Fibroblast of peridontal ligament (primary cell): Measurements from ENCODE around the gene ADSS1.

ENCODE experiments used
- DNase-seq: peaks from one replicate; pipeline ENCODE4 v3.0.0-alpha.2; 2010; ENCODE audit errors: extremely low read depth

Gene ADSS1

DNA sequence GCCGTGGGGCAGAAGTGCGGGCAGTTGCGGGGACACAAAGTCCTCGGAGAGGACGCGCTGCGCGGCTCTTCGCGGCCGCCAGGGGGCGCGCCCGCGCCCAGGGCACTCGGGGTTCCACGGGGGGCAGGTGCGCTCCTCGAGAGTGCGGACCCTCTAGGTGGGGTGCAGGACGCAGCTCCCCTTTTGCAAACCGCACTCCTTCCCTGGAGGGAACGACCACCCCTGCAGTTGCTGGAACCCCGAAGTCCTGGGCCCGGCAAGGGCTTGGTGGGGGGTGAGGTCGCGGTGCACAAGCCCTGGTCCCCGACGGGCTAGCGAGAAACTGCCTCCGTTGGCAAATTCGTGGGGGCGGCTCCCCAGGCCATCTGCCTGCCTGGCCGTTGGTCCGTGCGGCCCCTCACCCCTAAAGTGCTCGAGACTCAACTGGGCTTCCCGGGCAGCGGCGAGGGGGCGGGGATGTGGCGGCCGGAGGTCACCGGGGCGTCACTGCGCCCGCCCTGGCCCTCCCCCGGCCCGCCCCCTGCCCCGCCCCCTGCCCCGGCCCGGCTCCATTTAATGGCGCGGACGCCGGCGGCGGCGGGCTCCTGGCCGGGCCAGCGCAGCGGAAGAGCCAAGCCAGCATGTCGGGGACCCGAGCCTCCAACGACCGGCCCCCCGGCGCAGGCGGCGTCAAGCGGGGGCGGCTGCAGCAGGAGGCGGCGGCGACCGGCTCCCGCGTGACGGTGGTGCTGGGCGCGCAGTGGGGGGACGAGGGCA lies at the start of gene ADSS1:
TSS of gene ADSS1 (plus strand) at position 579 of the 756 bp plus-strand sequence. CDS start at position 621, 42 bp downstream.
- no peak for DNase-seq

DNA sequence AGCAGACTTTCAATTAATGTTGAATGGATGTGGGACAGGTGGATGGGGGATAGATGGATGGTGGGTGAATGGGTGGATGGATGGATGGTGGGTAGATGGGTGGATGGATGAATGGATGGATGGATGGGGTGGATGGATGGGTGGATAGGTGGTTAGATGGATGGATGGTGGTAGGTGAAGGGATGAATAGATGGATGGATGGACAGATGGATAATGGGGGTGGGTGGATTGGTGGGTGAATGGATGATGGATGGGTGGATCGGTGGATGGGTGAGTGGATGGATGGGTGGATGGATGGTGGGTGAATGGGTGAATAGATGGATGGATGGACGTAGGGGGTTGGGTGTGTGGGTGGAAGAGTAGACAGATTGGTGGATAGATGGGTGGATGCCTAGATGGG lies 48.6 kb upstream of the ADSS1 start:
- DNase-seq = no peak

DNA sequence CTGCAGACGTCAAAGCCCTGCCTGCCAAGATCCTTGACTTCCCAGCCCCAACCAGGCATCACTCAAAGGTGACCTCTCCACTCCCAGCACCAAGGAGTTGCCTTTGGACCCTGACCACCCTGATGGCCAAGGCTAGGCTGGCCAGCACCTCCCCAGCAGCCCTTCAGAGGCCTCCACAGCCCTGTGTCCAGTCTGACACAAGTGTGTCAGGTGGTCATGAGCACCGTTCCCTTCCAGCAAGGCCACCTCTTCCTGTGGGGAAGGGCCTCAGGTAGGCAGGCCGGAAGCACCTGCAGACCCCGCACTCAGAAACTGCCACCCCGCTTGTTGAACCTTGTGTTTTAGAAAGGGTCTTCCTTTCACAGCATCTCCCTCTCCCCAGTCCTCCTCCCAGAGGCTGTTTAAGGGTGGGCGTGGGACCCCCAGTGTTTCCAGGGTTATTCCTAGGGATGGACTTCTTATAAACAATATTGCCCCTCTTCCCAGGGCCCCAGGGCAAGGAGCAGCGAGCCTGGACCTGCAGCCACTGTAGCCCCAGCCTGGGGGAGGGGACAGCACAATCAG lies 47.8 kb upstream of the ADSS1 start:
- DNase-seq = no peak

DNA sequence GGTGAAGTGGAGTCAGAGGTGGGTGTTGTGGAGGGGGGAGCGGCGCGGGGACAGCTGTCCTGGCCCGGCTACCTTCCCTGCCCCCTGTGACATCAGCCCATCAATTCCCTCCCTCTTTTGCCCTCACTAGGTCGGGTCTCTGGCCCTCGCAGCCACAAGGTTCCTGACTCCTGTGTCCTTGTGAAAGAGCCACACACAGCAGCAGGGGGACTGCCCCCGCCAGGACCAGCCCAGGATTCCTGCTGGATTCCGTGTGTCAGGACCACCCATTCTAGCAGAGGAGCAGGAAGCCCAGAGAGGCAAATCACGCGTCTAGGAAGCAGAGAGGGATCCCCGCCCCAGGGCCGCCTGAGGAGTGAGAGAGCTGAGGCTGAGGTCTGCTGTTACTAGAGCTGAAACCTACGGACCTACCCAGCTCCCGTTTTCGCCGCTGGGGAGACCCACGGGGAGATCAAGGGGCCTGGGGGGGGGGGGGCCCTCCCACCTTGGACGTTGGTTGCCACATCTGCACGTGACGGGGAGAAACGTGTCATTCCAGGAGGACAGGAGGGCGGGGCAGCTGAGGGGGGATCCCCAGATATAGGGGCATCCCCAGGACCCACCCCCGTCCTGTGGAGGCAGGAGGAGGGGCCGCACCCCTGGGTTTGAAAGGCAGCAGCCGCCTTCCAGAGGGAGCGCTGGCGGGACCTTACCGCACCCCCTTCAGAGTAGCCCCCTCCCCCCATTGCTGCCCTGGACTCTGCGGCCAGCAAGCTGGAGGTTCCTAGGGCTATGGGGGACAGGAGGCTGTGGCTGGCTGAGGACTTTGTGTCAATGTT lies 47.1 kb upstream of the ADSS1 start:
- no peak for DNase-seq

DNA sequence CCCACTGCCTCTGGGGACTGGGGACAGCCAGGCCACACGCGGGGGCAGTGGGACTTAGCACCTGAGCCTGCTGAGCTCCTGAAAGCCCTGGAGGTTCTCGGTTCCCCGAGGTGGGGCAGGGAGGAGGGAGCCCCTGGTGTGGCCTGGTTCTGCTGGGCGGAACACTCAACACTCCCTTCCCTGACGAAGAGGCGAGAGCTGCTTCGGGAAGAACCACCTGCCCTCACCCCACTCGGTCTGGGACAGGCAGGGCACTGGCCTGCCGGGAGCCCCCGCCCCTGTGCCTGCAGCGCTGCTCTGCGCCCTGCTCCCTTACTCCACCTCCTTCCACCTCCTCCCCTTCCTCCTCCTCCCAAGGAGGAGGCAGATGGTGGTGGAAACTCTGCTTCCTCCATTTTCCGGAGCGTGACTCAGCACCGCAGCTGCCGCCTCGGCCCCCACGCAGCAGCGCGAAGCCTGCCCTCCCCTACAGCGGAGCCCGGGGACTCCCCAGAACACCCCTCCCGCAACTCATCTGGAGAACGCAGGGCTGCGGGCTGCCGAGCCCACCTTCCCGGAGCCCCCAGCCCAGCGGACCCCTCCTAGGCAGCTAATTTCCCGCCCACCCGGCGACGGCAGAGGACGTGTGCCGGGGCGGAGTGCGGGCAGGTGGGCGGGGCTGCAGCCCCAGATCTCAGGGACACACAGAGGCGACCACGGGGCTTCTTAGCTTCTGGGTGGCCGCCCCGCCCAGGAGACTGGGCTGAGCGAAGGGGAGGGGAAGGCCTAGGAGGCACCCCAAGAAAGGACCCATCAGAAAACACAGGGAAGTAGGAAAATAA lies 46.3 kb upstream of the ADSS1 start:
- peak; percentile 68 for DNase-seq

DNA sequence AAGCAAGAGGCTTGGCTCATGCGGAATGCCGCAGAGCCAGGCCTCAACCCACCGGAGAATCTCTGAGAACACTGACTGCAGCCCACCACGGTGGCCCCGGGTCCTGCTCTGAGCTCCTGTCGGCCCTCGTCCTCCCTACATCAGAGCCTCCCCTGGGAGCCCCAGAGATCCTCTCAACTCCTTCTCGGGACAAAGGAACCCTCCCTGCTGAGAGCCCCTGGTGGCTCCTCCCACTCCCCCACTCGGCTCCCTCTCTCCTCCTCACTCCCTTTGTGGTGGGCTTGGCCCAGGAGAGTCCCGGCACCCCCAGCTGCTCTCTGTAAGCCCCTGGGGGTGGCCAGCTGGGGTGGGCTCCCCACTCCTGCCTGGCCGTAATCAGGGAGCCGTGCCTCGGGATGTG lies 45.7 kb upstream of the ADSS1 start:
- DNase-seq = peak; percentile 37

DNA sequence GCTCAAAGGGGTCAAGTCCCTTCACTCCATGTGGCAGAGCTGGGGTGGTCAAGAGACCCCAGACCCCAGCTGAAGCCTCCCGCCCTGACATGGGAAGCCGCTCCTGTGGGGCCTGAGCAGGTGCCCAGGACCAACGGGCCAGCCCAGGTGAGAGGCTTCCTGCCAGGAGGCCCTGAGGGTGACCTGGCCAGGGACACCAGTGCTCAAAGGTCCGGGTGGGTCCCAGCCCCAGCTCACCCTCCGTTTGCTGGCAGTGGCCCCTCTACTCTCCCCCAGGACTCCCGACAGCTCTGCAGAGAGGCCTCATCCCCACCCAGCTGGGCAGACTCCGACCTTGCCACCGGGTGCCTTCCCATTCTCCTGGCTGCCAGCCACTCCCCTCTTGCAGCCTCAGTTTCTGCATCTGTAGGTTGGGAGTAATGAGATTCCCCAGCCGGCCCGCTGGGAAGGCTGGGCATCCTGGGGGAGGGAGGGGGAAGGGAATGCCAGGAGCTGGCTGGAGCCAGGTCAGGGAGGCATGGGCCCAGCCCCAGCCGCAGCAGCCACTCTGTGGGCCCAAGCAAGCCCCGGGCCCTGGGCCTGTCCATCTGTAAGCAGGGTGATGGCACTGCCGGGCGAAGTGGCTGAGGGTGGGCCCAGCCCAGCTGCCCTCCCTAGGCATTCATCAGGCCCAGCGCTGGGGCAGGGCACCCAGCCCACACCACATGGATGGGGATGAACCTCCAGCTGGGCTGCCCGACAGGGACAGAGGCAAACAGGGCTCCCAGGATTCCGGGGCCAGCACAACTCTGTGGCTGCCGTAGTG lies 44.9 kb upstream of the ADSS1 start:
- no peak for DNase-seq

DNA sequence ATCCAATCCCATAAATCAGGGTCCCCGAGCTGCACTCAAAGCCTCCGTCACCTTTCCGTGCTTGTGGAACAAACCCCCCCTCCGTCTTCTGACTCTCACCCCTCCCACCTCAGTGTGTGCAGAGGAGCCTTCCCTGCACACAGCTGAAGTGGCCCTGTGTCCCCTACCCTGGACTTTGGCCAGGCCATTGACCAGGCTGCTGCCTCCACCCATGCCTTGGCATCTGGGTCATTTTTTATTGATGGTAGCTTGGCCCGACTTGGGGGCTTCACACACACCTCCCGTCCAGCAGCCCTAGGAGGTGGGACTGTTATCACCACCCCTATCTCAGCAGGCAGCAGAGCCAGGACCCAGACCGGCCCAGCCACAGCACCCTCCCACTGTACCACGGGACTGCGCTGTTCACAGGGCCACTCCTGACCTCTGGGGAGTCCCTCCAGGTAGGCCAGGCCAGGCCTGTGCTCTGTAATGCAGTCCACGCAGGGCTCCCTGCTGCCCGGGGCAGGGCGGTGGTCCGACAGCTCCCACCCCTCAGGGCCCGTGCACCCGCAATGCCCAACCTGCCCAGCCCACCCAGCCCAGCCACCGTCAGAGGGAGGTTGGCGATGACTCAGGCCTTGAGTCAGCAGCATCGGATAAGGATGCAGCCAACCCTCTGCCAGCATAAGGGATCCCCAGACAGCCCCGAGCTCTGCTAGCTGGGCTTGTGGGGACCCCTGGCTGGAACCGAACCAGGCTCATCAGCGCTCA lies 43.8 kb upstream of the ADSS1 start:
- peak; percentile 67 for DNase-seq

DNA sequence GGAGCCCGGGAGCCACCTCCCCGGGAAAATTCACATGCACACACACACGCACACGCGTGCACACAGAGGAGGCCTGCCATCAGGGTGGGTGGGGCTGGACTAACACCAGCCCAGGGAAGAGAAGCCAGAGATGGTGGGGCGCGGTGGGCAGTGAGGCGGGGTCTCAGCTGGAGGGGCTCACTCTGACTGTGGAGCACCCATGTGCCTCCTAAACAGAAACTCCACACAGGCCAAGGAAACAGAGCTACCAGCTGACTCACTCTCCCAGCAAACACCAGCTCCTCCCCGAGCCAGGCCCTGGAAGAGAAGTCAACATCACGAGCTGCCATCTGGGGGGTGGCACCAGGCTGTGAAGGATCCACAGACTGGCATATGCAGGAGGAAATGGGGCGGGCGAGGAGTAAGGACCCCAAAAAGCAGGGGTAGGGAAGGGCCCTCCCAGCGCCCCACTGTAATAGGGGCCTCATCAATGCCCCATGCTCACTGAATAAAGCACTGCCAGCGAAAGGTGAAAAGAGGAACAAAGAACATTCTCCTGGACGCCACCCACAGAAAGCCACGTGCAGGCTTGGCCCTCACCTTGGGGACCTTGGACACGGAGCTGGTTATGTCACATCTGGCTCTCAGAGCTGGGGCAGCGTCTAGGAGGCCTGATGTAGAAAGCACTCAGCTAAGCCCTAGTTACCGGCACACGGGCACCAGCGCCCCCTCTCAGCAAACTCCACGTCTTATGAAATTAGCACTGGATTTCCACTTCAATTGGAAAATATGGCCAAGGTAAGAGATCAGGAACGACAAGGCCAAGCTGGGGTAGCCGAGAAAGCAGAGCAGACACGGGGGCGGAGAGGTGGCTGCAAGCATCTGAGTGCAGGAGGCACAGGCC lies 43.0 kb upstream of the ADSS1 start:
- DNase-seq = peak; percentile 78

DNA sequence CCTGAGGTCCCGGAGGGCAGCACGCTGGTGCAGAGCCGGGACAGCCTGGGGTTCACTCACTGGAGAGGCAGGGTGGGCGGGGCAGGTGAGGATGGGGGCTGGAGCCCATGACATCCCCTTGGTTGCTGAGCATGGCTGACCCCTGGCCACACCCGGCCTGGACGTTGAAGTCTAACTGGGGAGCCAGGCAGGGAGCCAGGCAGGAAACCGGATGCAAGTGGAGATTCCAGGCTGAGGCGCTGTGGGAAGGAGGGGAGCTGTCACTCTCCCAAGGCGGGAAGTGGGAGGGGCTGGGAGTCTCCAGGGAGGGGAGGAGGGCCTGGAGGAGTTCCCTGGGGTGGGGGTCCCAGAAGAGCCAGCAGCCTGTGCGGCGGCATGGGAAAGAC lies 42.3 kb upstream of the ADSS1 start:
- peak; percentile 73 for DNase-seq

DNA sequence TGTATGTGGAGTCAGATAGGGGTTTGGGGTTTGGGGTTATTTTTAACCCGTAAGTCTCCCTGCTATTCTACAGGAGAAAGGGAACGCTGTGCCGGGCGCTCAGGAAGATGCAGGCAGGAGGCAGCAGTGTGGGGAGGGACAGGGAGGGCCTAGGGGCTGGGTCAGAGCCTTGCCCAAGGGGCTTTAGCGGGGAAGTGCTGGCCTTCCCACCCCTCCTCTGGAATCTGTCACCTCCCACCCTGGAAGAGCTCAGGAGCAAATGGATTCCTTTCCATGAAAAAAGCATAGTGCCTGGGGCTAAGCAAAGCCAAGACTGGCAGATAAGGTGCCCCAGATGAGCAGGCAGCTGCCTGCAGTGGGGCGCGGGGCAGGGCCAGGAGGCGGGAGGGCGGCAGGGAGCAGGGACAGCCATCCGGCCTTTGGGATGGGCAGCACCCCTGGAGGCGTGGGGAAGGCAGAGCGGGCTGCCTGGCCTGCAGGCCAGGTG lies 41.9 kb upstream of the ADSS1 start:
- DNase-seq = no peak

DNA sequence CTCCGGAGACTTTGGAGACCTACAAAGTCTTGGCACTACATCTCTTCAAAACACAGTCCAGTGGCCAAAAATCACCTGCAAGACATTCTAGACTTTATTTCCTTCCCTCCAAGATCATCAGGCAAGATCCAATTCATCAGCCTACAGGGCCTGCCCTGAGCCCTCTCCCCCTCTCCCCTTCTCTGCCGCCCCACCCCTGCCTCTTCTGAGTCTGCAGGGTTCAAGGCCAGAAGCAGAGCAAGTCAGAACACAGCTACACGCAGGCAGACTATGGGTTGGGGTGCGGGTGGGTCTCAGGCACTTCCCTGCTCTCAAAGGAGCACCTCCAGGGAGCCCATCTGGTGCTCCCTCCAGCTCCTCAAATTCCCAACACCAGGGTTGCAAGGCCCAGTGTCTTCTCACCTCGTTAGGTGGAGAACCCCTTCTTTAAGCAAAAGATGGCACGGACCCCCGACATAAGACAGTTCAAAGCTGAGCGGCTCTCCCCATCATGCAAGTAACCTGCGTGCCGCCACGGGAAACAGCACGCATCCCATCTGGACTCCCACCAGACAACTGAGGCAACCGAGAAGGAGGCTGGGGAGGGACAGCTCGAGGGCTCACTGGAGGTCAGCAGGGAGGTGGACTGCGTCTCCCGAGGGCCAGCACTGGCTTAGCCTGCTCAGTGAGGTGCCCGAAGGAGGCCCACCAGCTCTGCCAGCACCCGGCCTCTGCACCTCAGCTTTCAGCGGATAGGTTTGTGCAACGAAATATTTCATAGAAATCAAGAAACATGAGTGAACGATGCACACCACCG lies 40.2 kb upstream of the ADSS1 start:
- DNase-seq = no peak

DNA sequence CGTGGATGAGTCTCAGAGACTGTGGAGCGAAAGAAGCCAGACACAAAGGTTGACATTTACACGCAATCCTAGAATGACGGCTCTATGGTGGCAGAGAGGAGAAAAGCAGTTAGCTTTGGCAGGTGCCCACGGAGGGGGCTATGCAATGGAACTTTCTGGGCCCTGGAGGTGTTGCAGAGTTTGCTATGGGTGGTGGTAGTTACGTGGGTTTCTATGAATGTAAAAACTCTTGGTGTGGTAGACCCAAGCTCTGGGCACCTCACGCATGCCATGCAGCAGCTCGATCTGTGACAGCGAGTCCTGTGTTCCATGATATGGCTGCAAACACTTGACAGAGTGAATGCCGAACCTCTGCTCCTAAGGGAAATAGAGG lies 39.6 kb upstream of the ADSS1 start:
- no peak for DNase-seq

DNA sequence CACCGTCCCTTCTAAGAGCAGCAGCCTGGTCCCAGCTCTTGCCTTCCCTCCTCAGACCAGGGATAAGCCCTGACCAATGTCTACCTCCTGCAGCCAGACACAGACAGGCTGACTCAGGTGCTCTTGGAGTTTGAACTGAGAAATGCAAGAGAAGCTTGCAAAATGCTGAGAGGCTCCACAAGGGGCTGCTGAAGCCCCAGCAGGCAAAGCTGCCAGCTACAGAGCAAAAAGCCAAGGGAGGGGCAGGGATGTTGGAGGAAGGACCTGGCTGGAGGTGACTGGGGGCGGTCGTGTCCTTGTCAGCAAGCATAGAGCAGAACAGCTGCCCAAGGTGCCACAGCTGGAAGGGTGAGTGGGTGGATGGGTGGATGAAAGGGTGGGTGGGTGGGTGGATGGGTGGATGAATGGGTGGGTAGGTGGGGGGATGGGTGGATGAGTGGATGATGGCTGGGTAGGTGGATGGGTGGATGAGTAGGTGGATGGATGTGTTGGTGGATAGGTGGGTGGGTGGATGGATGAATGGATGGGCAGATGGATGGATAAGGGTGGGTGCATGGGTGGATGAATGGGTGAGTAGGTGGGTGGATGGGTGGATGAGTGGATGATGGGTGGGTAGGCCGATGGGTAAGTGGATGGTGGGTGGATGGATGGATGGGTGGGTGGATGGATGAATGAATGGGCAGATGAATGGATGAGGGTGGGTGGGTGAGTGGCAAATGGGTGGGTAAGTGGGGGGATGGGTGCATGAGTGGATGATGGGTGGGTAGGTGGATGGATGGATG lies 38.6 kb upstream of the ADSS1 start:
- no peak for DNase-seq

DNA sequence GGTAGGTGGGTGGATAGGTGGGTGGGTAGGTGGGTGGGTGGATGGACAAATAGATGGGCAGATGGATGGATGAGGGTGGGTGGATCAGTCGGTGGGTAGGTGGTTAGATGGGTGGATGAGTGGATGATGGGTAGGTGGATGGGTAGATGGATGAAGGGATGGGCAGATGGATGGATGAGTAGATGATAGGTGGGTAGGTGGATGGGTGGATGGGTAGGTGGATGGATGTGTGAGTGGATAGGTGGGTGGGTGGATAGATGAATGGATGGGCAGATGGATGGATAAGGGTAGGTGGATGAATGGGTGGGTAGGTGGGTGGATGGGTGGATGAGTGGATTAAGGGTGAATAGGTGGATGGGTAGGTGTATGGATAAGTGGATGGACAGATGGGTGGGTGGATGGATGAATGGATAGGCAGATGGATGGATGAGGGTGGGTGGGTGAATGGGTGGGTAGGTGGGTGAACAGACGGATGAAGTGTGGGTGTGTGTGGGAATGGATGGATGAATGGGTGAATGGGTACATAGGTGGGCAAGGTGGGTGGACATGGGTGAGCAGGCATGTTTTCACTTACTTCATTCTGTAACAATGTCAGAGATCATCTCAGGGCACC lies 37.9 kb upstream of the ADSS1 start:
- no peak for DNase-seq

DNA sequence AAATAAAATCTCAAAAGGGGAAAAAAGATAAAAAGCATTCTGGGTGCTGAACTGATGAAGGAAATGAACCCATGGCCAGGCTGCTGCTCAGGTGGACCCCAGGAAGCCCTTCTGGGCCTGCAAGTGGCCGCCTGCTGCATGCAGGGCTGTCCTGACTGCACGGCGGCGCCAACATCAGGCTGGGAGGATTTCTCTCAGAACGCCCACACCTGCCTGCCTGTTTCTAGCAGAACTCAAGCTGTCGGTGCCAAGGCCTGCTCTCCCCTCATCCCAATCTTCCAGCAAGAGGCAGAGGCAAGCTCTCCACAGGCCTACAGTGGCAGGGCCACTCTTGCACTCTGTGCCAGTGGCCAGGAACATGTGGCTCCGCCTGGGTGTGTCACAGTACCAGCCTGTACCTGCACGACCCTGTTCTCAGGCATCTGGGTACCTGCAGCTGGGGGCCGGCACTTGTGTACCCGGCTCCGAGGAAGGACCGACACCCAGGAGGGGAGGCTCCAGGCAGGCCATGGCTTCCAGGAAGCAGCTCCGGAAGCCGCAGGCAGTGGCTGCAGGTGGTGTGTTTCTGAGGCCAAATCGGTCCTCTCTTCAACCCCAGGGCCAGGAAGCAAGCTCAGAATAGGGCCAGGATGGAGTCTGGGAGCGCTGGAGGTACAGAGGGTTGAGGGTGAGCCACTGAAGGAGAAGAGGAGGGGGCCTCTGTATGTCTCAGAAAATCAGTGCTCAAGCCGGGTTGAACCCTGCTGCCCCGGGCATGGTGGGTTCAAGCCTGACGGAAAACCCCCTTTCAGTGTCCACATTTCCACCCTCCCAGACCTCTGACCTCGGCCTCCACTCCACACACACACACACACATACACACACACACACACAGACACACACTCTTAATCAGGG lies 37.2 kb upstream of the ADSS1 start:
- DNase-seq = no peak
